OCI-LY7 (cell line): ENCODE data around the gene RNF150.

Experiments used
- CTCF ChIP-seq: fragments of 200-600 bp; sonication (generic); conservative IDR thresholded peaks from 2 replicates; pipeline ENCODE4 v1.5.1; 2014; ENCODE audit warnings: mild to moderate bottlenecking, antibody characterized with exemption, low read length, moderate library complexity, mixed read lengths
- EZH2phosphoT487 ChIP-seq: fragments of 200-600 bp; sonication (generic); IDR thresholded peaks from 2 replicates; pipeline ENCODE4 v1.6.1; 2018; ENCODE audit warnings: low read depth, borderline replicate concordance, mild to moderate bottlenecking, mixed run types, antibody characterized with exemption, low read length, moderate library complexity, mixed read lengths

- no peak for TF ChIP-seq EZH2phosphoT487
- TF ChIP-seq CTCF: no peak
Measured at GRCh38 chr4:140826701-140827027, 306.6 kb downstream of the RNF150 start.
